Esophagus squamous epithelium (tissue), 5 donors: ENCODE results near the gene MTF2. TPM values are rescaled to one million over a fixed set of nuclear protein-coding genes. Genes with fewer than 3 reads are reported as not detected.
"Not testable (repeated sequence)": the region's sequence is repeated elsewhere in the genome, so short reads cannot be mapped to it uniquely, and the experiment has no call there.

Experiments
- DNase-seq: peaks from one replicate; lab custom pipeline; 2025; lab: John Stamatoyannopoulos, UW
- H3K27ac ChIP-seq, 4 donors: fragments of 200-600 bp; sonication (generic); one replicate each; pipeline ENCODE4 v1.5.1; 2016 to 2019; ENCODE audit warnings: mild to moderate bottlenecking in 1 of 4
- H3K27me3 ChIP-seq, 4 donors: fragments of 200-600 bp; sonication (generic); 1 replicate in 3 of 4; 2 replicates in 1 of 4; pipeline versions ENCODE4 v1.5.1 to v1.6.0; 2017 to 2021; ENCODE audit warnings: antibody characterized with exemption in 1 of 4
- H3K36me3 ChIP-seq, 3 donors: fragments of 200-600 bp; sonication (generic); one replicate each; pipeline ENCODE4 v1.5.1; 2016 to 2019
- H3K4me1 ChIP-seq, 3 donors: fragments of 200-600 bp; sonication (generic); one replicate each; pipeline ENCODE4 v1.5.1; 2017 to 2019
- H3K4me3 ChIP-seq, 4 donors: fragments of 200-600 bp; sonication (generic); 1 replicate in 3 of 4; 2 replicates in 1 of 4; pipeline ENCODE4 v1.5.1; 2016 to 2019; ENCODE audit warnings: mild to moderate bottlenecking in 2 of 4, moderate library complexity in 1 of 4
- H3K9me3 ChIP-seq, 3 donors: fragments of 200-600 bp; sonication (generic); one replicate each; pipeline ENCODE4 v1.5.1; 2016 to 2019
- CTCF ChIP-seq, 6 experiments: fragments of 450-650 bp in 4 of 6; fragments of 200-600 bp in 2 of 6; sonication (generic) in 2 of 6; IDR thresholded peaks; one replicate each; pipeline ENCODE4 v1.5.1; 2016 to 2019; ENCODE audit warnings: antibody characterized with exemption in 6 of 6, mild to moderate bottlenecking in 4 of 6, moderate library complexity in 4 of 6
- POLR2A ChIP-seq, 4 donors: fragments of 450-650 bp; IDR thresholded peaks; one replicate each; pipeline ENCODE4 v1.6.1; 2017; ENCODE audit warnings: antibody characterized with exemption in 4 of 4, mild to moderate bottlenecking in 4 of 4, moderate library complexity in 3 of 4
- WGBS, 2 donors: methylation state at CpG; one replicate each; pipeline ENCODE4 v1.1.5; 2018; 5-methylcytosine and 5-hydroxymethylcytosine counted together
- intact Hi-C: fragments of 100-400 bp; cut with DNase I; formaldehyde crosslinking; loops from one replicate; pipeline ENCODE4 v1.15.0; 2022
- total RNA-seq, 4 donors: library from RNA; depleted of rRNA; stranded (reverse); fragments of >200 nt; gene quantifications; one replicate each; pipeline ENCODE4 v1.1.0, GENCODE V29; 2016
- donor health status: DM: yes; HTN: yes; CAD: no.

Gene MTF2
- total RNA-seq, result 10 to 100 TPM in 3 of 4 donors, 1 to 10 TPM in 1; 7.0 to 18.4 (median 14.8) TPM

- intact Hi-C loops, result loop anchor here (10.0 kb wide), 1 partner anchor 106 kb away; the partner anchor contains the start of genes CCDC18 and TMED5
- H3K9me3 ChIP-seq, result no peaks in the 10 kb centered on the region
- DNase-seq, result peak; percentile 66
- H3K27ac ChIP-seq, result peak within 1 kb of the TSS; percentile 84 to 93 (median 88)
- WGBS, 2 donors, result 0% methylated on average over 20 to 28 of the region's 49 CpGs
- peaks cover 0 to 8% (median 0%) of the 10 kb centered on the region in 3 donors for H3K36me3 ChIP-seq
- peak in 3 of 4 donors; percentile 70 to 84 (median 76) for TF ChIP-seq POLR2A (IDR thresholded peaks at IDR 0.05)
- TF ChIP-seq CTCF (IDR thresholded peaks at IDR 0.05), result peak in 1 of 6 experiments; percentile 45
- no peaks in the 10 kb centered on the region for H3K27me3 ChIP-seq
- H3K4me3 ChIP-seq, result peak within 1 kb of the TSS; percentile 57 to 89 (median 84)
- peaks cover 4 to 44% (median 11%) of the 10 kb centered on the region in 3 donors for H3K4me1 ChIP-seq
Observed at GRCh38 chr1:93078986-93079654, at the start of gene MTF2. Gene MTF2, plus strand, starts transcription at chr1:93079283. Its CDS starts 244 bp downstream, at chr1:93079527.

GRCh38 chr1:93029317-93029716, 49.8 kb upstream of the MTF2 start:
- DNase-seq, result no peak
- H3K4me1 ChIP-seq, result no peaks in the 10 kb centered on the region
- TF ChIP-seq POLR2A (IDR thresholded peaks at IDR 0.05), result no peak
- TF ChIP-seq CTCF (IDR thresholded peaks at IDR 0.05), result no peak

GRCh38 chr1:93030191-93030590, 48.9 kb upstream of the MTF2 start:
- 79 to 81% methylated on average over 4 of the region's 4 CpGs for WGBS, 2 donors
- H3K27me3 ChIP-seq, H3K9me3 ChIP-seq, DNase-seq, H3K36me3 ChIP-seq, H3K4me1 ChIP-seq, H3K27ac ChIP-seq, intact Hi-C loops, H3K4me3 ChIP-seq: not testable (repeated sequence)

More at GRCh38 chr1:93029317-93029716, 49.8 kb upstream of the MTF2 start:
- Histone ChIP-seq H3K27ac (no peak overlapping the region), H3K9me3 (no peaks in the 10 kb centered on the region), H3K27me3 (peaks cover 0 to 7% (median 0%) of the 10 kb centered on the region in 4 donors), H3K4me3 (no peak overlapping the region), H3K36me3 (no peaks in the 10 kb centered on the region)
- 48 to 51% methylated on average over 3 of the region's 3 CpGs for WGBS, 2 donors
- intact Hi-C loops, result no loop called here

GRCh38 chr1:93031711-93032110, 47.4 kb upstream of the MTF2 start:
- Histone ChIP-seq H3K27ac (no peak overlapping the region), H3K4me1 (no peaks in the 10 kb centered on the region), H3K36me3 (no peaks in the 10 kb centered on the region), H3K9me3 (no peaks in the 10 kb centered on the region), H3K4me3 (no peak overlapping the region), H3K27me3 (peaks cover 0 to 7% (median 0%) of the 10 kb centered on the region in 4 donors)
- DNase-seq, result no peak
- WGBS, 2 donors, result 41 to 59% methylated on average over 3 of the region's 3 CpGs
- no peak for TF ChIP-seq POLR2A (IDR thresholded peaks at IDR 0.05)
- TF ChIP-seq CTCF (IDR thresholded peaks at IDR 0.05), result no peak
- intact Hi-C loops, result no loop called here

- Histone ChIP-seq H3K4me1 (no peaks in the 10 kb centered on the region), H3K4me3 (no peak overlapping the region), H3K9me3 (no peaks in the 10 kb centered on the region), H3K27ac (no peak overlapping the region), H3K36me3 (no peaks in the 10 kb centered on the region), H3K27me3 (peaks cover 0 to 4% (median 0%) of the 10 kb centered on the region in 4 donors)
- 63 to 65% methylated on average over 5 of the region's 5 CpGs for WGBS, 2 donors
- TF ChIP-seq CTCF (IDR thresholded peaks at IDR 0.05), result no peak
- no peak for TF ChIP-seq POLR2A (IDR thresholded peaks at IDR 0.05)
- intact Hi-C loops, result no loop called here
- DNase-seq, result no peak
Observed at GRCh38 chr1:93033029-93033428, 46.1 kb upstream of the MTF2 start.
